CD14-positive monocyte (primary cell): ENCODE results near the gene DENND1A. TPM values are rescaled to one million over a fixed set of nuclear protein-coding genes. Genes with fewer than 3 reads are reported as not detected.

Experiments used
- DNase-seq, 3 donors: peaks; one replicate each; pipeline ENCODE4 v3.0.0-alpha.2; 2011 to 2022
- H2AFZ ChIP-seq: 2 replicates; pipeline ENCODE4 v1.6.0; 2012; ENCODE audit warnings: mild to moderate bottlenecking, low read depth, low read length, inconsistent platforms; ENCODE audit not compliant: insufficient read depth, poor library complexity, severe bottlenecking
- H3K27ac ChIP-seq, 2 donors: 1 replicate in 1 of 2; 2 replicates in 1 of 2; pipeline ENCODE4 v1.5.1; 2012 to 2013; ENCODE audit warnings: low read length in 2 of 2, control low read depth in 1 of 2, inconsistent platforms in 1 of 2, low read depth in 1 of 2, mild to moderate bottlenecking in 1 of 2
- H3K27me3 ChIP-seq, 2 donors: one replicate each; pipeline versions ENCODE4 v1.6.0 to v1.6.1; 2011 to 2013; ENCODE audit warnings: low read length in 2 of 2; ENCODE audit not compliant: control insufficient read depth in 2 of 2, insufficient read depth in 2 of 2
- H3K36me3 ChIP-seq, 2 donors: replicated peaks in 1 of 2; 1 replicate in 1 of 2; 2 replicates in 1 of 2; pipeline versions ENCODE4 v1.5.1 to v1.6.1; 2012 to 2013; ENCODE audit warnings: low read length in 2 of 2, control low read depth in 1 of 2, inconsistent platforms in 1 of 2, mild to moderate bottlenecking in 1 of 2; ENCODE audit not compliant: insufficient read depth in 2 of 2, control insufficient read depth in 1 of 2
- H3K4me1 ChIP-seq, 2 donors: 1 replicate in 1 of 2; 2 replicates in 1 of 2; pipeline versions ENCODE4 v1.5.1 to v1.6.1; 2012 to 2013; ENCODE audit warnings: low read length in 2 of 2, control low read depth in 1 of 2, inconsistent platforms in 1 of 2, mild to moderate bottlenecking in 1 of 2, moderate library complexity in 1 of 2; ENCODE audit not compliant: insufficient read depth in 2 of 2, control insufficient read depth in 1 of 2
- H3K4me2 ChIP-seq: replicated peaks from 2 replicates; pipeline ENCODE3; 2012; ENCODE audit warnings: low read length, moderate library complexity, mild to moderate bottlenecking; ENCODE audit not compliant: poor library complexity, severe bottlenecking; ENCODE audit errors: extremely low read depth
- H3K4me3 ChIP-seq, 3 experiments: fragments of 200-600 bp in 1 of 3; sonication (generic) in 1 of 3; replicated peaks in 1 of 3; 1 replicate in 2 of 3; 2 replicates in 1 of 3; pipeline ENCODE4 v1.5.1; 2011 to 2013; ENCODE audit warnings: low read length in 3 of 3, mild to moderate bottlenecking in 3 of 3, control low read depth in 2 of 3, low read depth in 2 of 3, inconsistent platforms in 1 of 3, moderate library complexity in 1 of 3
- H3K79me2 ChIP-seq: 2 replicates; pipeline ENCODE4 v1.6.0; 2012; ENCODE audit warnings: mild to moderate bottlenecking, control low read depth, inconsistent platforms, low read length, moderate library complexity; ENCODE audit not compliant: insufficient read depth
- H3K9ac ChIP-seq: 2 replicates; pipeline ENCODE4 v1.6.0; 2017; ENCODE audit warnings: low read length, mild to moderate bottlenecking; ENCODE audit not compliant: insufficient read depth, poor library complexity, severe bottlenecking
- H3K9me3 ChIP-seq, 2 donors: replicated peaks in 1 of 2; 1 replicate in 1 of 2; 2 replicates in 1 of 2; pipeline versions ENCODE4 v1.5.1 to v1.6.1; 2012 to 2013; ENCODE audit warnings: low read length in 2 of 2, control low read depth in 1 of 2; ENCODE audit not compliant: control insufficient read depth in 1 of 2, insufficient read depth in 1 of 2
- H4K20me1 ChIP-seq: 2 replicates; pipeline ENCODE4 v1.6.0; 2012; ENCODE audit warnings: mild to moderate bottlenecking, low read length, control low read depth, moderate library complexity; ENCODE audit not compliant: insufficient read depth
- H3K27ac Mint-ChIP-seq, 7 donors: one replicate each; pipeline ENCODE4 v1.8.0; 2020; ENCODE audit warnings: mild to moderate bottlenecking in 7 of 7, mixed read lengths in 7 of 7, moderate library complexity in 6 of 7, inconsistent platforms in 2 of 7
- H3K27me3 Mint-ChIP-seq, 3 donors: one replicate each; pipeline ENCODE4 v1.8.0; 2021 to 2022; ENCODE audit warnings: low read depth in 3 of 3, mild to moderate bottlenecking in 3 of 3, mixed read lengths in 3 of 3, moderate library complexity in 3 of 3, inconsistent platforms in 1 of 3
- H3K36me3 Mint-ChIP-seq, 2 donors: one replicate each; pipeline ENCODE4 v1.8.0; 2020; ENCODE audit warnings: mixed read lengths in 2 of 2, inconsistent platforms in 1 of 2, mild to moderate bottlenecking in 1 of 2
- H3K4me1 Mint-ChIP-seq: one replicate; pipeline ENCODE4 v1.8.0; 2020; ENCODE audit warnings: mild to moderate bottlenecking, mixed read lengths
- H3K4me3 Mint-ChIP-seq, 2 donors: one replicate each; pipeline ENCODE4 v1.8.0; 2020; ENCODE audit warnings: mild to moderate bottlenecking in 2 of 2, mixed read lengths in 2 of 2, moderate library complexity in 1 of 2
- H3K9me3 Mint-ChIP-seq, 7 donors: one replicate each; pipeline ENCODE4 v1.8.0; 2020 to 2022; ENCODE audit warnings: mixed read lengths in 7 of 7, mild to moderate bottlenecking in 6 of 7, moderate library complexity in 6 of 7, inconsistent platforms in 2 of 7
- WGBS: methylation state at CpG from one replicate; pipeline ENCODE4 v1.1.5; 2013; ENCODE audit warnings: missing lambda C conversion rate; ENCODE audit not compliant: insufficient coverage; 5-methylcytosine and 5-hydroxymethylcytosine counted together
- intact Hi-C, 2 donors: fragments of 100-400 bp; cut with micrococcal nuclease; formaldehyde crosslinking; loops; one replicate each; pipeline versions ENCODE4 v1.15.0 to v1.15.1; 2023
- polyA plus RNA-seq, 3 donors: library from polyadenylated mRNA; depleted of rRNA in 1 of 3; unstranded in 2 of 3; stranded (reverse) in 1 of 3; fragments of 300-500 nt in 2 of 3; fragments of >200 nt in 1 of 3; fragmentation: Illumina TruSeq in 2 of 3; gene quantifications; 1 replicate in 2 of 3; 2 replicates in 1 of 3; pipeline ENCODE4 v1.2.3, GENCODE V29; 2012 to 2021
- TF ChIP-seq, protein P1 (sequence below): fragments of 200-600 bp; IDR thresholded peaks from one replicate; pipeline ENCODE4 v1.8.0; 2022; ENCODE audit warnings: antibody characterized with exemption, mild to moderate bottlenecking

Gene DENND1A
- polyA plus RNA-seq, 3 donors: 24.8 to 73.0 (median 29.4) TPM

DNA sequence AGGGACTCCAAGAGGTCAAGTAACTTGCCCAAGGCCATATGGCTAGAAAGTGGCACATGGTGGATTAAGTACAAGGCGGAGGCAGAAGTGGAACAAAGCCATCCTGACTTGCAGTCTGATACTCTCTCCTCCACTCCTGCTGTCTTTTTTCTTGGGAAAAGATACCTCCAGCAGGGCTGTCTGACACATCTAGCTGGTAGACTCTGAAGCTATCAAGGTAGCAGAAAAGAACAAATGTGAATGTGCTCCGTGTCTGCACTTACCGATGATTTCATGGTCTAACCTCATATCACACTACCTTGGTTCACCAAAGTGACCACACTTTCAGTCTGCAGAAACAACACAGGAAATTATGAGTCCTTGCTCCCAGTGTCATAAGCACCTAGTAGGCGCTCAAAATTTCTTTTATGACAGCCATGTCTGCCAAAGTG is 289.1 kb downstream of the DENND1A start:
- peaks cover 12 to 62% of the 10 kb centered on the region in 2 donors for H3K36me3 ChIP-seq
- H2AFZ ChIP-seq: no peak overlapping the region
- H3K4me2 ChIP-seq: no peak overlapping the region
- H3K27me3 Mint-ChIP-seq: peaks cover 0 to 2% (median 1%) of the 10 kb centered on the region in 3 donors
- no peak overlapping the region for H3K27ac ChIP-seq
- H3K4me1 ChIP-seq: peaks cover 8 to 14% of the 10 kb centered on the region in 2 donors
- H3K27ac Mint-ChIP-seq: no peak overlapping the region
- TF ChIP-seq, protein P1, sequence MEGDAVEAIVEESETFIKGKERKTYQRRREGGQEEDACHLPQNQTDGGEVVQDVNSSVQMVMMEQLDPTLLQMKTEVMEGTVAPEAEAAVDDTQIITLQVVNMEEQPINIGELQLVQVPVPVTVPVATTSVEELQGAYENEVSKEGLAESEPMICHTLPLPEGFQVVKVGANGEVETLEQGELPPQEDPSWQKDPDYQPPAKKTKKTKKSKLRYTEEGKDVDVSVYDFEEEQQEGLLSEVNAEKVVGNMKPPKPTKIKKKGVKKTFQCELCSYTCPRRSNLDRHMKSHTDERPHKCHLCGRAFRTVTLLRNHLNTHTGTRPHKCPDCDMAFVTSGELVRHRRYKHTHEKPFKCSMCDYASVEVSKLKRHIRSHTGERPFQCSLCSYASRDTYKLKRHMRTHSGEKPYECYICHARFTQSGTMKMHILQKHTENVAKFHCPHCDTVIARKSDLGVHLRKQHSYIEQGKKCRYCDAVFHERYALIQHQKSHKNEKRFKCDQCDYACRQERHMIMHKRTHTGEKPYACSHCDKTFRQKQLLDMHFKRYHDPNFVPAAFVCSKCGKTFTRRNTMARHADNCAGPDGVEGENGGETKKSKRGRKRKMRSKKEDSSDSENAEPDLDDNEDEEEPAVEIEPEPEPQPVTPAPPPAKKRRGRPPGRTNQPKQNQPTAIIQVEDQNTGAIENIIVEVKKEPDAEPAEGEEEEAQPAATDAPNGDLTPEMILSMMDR: no peak
- peaks cover 97% of the 10 kb centered on the region for H4K20me1 ChIP-seq
- H3K4me3 ChIP-seq: no peak overlapping the region
- H3K9ac ChIP-seq: no peak overlapping the region
- peaks cover 20% of the 10 kb centered on the region for H3K4me1 Mint-ChIP-seq
- intact Hi-C loops: no loop called here
- WGBS: no CpG with 5 or more reads among the region's 4 CpGs
- no peak for DNase-seq
- peaks cover 3% of the 10 kb centered on the region for H3K79me2 ChIP-seq
- H3K9me3 Mint-ChIP-seq: peaks cover 0 to 2% (median 0%) of the 10 kb centered on the region in 7 donors
- H3K27me3 ChIP-seq: no peaks in the 10 kb centered on the region
- H3K4me3 Mint-ChIP-seq: no peak overlapping the region
- no peaks in the 10 kb centered on the region for H3K9me3 ChIP-seq
- peaks cover 37 to 54% of the 10 kb centered on the region in 2 donors for H3K36me3 Mint-ChIP-seq

DNA sequence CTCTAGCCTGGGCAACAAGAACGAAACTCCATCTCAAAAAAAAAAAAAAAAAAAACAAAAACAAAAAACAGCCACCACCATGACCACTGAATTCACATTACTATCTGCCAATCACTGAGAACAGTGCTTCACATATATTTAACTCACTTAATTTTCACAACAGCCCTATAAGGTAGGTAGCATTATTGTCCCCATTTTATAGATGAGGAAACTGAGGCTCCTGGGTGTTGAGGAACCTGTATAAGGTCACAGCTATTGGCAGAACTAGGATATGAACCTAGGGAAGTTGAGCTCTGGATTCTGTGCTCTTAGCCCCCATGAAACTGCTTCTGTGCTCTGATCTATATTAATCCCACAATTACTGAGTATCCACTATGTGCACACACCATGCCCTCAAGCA is 290.2 kb downstream of the DENND1A start:
- no peaks in the 10 kb centered on the region for H3K9me3 ChIP-seq
- no peak overlapping the region for H3K4me3 Mint-ChIP-seq
- peaks cover 0 to 2% (median 1%) of the 10 kb centered on the region in 3 donors for H3K27me3 Mint-ChIP-seq
- no peak overlapping the region for H2AFZ ChIP-seq
- WGBS: no CpG with 5 or more reads among the region's 1 CpG
- intact Hi-C loops: no loop called here
- DNase-seq: no peak
- no peak overlapping the region for H3K27ac Mint-ChIP-seq
- TF ChIP-seq, protein P1: no peak
- H3K4me2 ChIP-seq: no peak overlapping the region
- H3K27me3 ChIP-seq: no peaks in the 10 kb centered on the region
- H3K9me3 Mint-ChIP-seq: peaks cover 0 to 2% (median 0%) of the 10 kb centered on the region in 7 donors
- H3K36me3 ChIP-seq: peaks cover 12 to 58% of the 10 kb centered on the region in 2 donors
- H3K4me1 ChIP-seq: peaks cover 8 to 14% of the 10 kb centered on the region in 2 donors
- peaks cover 20% of the 10 kb centered on the region for H3K4me1 Mint-ChIP-seq
- peaks cover 99% of the 10 kb centered on the region for H4K20me1 ChIP-seq
- H3K4me3 ChIP-seq: no peak overlapping the region
- no peak overlapping the region for H3K27ac ChIP-seq
- no peak overlapping the region for H3K9ac ChIP-seq
- H3K79me2 ChIP-seq: peaks cover 3% of the 10 kb centered on the region
- H3K36me3 Mint-ChIP-seq: peaks cover 31 to 45% of the 10 kb centered on the region in 2 donors
